SKM-1 treated with dmso at 0.1 percent for 144 hours (cell line): ENCODE measurements around the gene DNAH17.

Experiments
- DNase-seq: peaks from one replicate; lab custom pipeline; 2025; ENCODE audit not compliant: unreplicated experiment; lab: John Stamatoyannopoulos, UW

The DNAH17 gene

DNA sequence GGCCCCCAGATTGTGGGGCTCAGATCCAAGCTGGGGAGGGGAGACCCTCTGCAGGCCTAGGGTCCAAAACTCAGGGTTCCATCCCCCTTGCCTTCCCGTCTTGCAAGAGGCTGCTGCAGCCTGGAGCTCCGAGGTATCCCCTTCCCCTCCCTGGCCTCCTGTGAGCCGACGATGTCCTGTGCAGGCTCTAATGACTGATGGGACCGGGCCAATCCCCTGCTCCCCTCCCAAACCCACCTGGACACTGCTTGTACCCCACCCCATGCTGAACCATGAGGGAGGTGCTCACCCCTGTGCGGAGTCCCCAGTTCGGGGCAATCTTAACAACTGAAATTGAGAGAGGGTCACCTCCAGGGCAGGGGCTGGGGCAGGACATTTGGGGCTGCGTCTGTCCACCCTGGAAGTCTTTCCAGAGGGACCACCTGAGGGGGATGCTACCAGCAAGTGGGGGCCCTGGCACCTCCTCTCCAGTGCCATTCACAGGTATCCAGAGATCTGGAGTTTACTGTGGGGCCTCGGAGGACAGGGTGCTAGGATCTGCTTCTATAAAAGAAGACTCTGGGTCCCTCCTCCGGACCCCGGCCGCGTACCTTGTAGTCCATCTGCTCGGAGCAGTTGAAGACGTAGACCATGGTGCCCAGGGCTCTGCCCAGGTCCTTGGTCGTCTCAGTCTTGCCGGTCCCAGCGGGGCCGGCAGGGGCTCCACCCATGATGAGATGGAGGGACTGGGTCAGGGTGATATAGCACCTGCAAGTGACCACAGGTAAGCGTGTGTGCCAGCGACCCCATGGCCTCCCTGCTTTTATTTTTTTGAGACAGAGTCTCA is 77.3 kb downstream of the DNAH17 start:
- no peak for DNase-seq

GRCh38 chr17:78498848-78499247 is 78.3 kb downstream of the DNAH17 start:
- DNase-seq, result no peak

DNA sequence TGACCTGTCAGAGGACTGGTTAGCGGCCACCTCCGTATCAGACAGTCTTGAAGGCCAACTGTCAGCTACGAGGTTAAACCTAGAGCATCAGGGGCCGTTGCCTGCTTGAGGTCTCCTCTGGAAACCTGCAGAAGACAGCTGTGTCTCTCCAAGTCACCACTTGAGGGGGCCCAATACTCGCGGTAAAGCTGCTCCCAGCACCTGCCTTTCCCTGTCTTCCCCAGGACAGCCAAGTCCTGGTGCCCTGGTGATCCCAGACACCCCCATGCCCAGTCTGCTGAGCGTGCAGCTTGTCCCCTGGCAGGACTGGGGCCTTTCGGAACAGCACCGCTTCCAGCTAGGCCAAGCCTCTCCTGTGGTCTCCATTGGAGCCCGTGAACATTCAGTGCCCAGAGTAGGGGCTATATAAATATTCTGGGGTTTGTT is 80.1 kb downstream of the DNAH17 start:
- peak; percentile 67 for DNase-seq

DNA sequence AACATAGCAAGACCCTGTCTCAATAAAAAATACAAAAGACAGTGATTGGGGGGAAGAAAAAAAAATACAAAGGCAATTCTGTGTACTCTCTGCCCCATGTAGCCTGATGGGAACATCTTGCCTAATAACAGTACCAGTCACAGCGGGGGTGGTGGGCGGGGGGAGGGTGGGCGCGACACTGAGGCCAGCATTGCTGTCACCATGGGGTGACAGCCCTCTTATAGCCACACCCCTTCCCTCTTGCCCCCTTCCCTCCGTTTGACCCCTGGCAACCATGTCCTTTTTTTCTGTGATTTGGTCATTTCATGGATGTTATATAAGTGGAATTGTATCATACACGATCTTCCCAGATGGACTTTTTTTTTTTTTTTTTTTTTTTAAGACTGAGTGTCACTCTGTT is 80.9 kb downstream of the DNAH17 start:
- no peak for DNase-seq

DNA sequence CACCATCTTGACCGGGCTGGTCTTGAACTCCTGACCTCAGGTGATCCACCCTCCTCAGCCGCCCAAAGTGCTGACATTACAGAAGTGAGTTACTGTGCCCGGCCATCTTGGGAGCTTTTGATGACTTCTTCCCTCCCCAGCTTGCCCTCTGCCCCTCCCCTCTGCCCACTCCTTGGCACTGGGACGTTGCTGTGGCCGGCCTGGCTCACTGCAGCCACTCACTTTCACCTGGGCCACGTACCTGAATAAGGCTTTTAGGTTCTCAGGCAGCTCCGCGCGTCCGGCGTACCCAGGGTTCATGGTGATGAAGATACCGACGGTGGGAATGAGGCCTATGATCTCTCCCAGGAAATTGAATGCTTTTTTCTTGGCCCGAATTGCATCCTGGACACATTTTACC is 81.6 kb downstream of the DNAH17 start:
- DNase-seq, result no peak

DNA sequence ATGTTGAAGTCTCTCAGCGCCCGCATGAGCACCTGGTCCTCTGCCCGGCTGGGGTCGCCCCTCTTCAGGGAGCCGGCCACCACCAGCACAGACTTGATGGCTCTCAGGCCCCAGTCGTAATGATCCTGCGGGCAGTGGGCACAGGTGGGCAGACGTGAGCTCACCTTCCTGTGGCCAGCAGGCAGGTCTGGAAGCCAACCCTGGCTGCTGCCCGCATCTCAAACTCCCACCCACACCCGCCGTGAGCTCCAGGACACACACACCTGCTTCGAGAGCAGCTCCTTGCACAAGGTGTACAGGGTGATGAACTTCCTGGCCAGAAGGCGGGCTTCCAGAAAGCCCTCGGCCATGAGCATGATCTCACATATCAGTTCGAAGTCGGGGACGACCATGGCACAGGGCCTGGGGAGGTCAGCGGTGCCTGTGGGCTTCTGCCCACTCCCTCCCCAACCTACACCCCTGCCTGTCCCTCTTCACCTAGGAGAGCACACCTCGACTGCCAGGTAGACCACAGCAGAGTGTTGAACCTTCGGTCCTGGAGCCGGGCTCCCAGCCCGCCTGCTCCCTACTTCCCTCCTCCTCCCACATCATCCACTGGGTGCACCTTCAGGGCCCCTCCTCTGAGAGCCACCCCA is 82.4 kb downstream of the DNAH17 start:
- no peak for DNase-seq

GRCh38 chr17:78493853-78494695 is 83.1 kb downstream of the DNAH17 start:
- no peak for DNase-seq

DNA sequence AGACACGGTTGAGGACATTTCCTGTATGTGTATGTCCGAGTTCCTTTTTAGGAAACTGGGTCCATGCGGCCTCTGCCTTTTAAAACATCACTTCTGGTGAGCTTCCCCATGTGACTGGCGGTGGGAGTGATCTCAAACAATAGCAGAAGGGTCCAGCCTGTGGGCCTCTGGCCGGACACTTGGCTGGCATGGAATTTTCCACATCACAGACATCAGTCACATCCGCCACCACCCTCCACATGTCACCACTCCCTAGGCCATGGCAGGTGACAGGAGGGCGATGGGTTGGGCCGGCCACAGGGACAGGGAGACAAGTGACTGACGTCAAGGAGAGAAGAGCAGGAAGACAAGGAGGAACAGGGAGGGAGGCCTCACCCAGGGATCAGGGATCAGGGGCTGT is 83.7 kb downstream of the DNAH17 start:
- DNase-seq, result no peak

DNA sequence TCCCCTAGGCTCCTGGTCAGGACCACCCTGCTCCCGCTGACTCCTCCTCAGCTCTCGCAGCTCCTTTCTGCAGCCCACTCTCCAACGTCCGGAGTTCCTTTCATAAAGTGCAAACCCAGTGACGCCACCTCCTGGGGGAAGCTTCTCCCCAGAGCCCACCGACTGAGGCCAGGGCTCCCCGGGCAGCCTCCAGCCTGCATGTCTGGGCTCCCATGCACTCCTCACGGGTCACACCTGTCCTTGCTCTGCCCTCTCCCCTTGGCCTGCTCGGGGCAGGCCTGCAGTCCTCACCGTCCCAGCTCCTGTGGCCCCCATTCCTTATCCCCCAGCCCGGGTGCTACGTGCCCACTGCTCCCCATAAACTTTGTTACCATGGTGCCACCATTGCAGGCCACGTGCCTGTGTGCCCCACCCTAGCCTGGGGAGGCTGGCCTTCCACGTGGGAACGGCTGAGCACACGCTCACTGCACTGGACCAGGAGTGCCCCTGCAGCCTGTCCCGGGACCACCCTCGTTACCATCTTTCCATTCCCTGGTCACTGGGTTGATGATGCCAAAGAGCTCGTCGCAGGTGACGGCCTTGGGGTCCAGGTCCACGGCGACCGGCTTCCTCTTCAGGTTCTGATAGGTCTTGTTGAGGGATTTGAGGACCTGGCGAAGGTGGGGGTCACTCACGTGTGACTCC is 84.9 kb downstream of the DNAH17 start:
- DNase-seq, result no peak

DNA sequence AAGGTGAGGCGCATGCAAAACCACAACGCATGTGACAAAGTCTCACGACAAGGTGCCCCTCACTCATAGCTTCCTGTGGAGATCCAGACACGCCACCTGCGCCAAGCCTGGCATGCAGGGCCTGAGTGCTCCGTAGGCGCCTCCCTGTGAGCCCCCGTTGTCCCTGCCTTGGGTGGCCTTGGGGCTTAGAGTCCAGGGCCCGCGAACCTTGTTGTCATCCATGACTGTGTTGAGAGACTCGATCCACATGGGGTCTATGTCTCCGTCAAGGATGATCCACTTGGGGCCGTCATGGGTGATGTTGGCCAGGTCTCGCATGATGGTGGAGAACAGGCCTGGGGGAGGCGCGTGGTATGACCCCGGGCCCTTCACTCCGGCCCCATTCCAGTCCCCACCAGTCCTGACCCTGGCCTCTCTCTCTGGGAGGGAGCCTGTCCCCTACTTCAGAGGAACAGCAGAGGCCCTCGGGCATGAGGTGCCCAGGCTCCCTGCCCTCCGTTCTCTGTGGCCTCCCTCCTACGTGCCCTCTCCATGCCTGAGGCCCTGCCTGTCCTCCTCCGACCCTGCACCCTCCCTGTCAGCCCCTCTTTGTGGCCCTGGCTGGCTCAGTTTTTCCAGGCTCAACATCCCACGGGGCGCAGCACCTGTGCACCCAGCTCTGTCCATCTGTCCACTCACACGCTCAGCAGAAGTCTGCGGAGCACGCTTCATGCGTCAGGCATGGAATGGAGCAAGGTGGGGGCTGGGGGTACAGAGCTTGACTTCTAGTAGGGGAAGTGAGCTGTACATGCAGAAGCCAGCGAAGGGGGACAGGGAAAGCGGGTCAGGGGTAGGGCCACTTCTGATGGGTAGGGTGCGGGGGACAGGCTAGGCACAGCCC is 85.7 kb downstream of the DNAH17 start:
- DNase-seq, result no peak

DNA sequence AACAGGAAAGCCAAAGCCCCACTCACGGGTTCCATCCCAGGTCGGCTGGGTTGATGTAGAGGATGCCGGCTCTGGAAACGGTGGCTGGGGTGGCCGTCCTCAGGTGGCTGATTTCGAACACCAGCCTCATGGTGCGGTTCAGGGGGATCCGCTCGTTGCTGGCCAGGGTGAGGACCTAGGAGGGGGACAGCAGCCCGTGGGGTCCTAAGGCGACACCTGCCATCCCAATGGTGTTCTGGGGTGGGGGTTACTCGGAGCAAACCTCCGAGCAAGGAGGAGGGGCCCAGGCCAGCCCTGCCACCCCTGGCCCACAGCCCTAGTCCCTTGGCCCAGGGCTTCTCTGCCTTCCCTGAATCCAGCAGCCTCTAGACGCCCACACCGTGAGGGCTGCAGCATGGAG is 86.5 kb downstream of the DNAH17 start:
- DNase-seq, result no peak

GRCh38 chr17:78490156-78490555 is 87.0 kb downstream of the DNAH17 start:
- DNase-seq, result no peak

GRCh38 chr17:78488867-78489634 is 88.1 kb downstream of the DNAH17 start:
- no peak for DNase-seq

DNA sequence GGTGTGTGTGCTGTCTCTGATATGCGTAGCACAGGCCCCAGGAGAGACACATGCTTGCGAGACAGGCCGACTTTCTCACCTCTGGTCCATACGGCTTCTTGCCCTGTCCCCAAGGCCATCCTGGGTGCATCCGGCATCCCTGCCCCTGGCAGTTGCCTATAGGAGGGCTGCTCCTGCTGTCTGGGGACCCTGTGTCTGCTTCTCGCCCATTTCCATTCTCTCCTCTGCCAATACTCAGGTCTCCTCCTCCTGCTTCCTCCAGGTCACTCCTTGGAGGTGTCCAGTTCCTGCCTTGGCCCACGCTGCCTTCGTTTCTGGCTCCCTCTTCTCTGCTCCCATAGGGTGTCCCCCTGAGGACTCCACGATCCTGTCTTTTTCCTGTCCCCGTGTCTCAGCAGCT is 89.0 kb downstream of the DNAH17 start:
- DNase-seq, result no peak

GRCh38 chr17:78486946-78487680 is 90.1 kb downstream of the DNAH17 start:
- no peak for DNase-seq

GRCh38 chr17:78486228-78486802 is 90.9 kb downstream of the DNAH17 start:
- no peak for DNase-seq

- DNase-seq, result no peak
Observed at GRCh38 chr17:78485290-78486168, 91.7 kb downstream of the DNAH17 start.
